Lower leg skin (tissue), 3 donors: Measurements from ENCODE around the gene AFAP1L1.

Source experiments
- CTCF ChIP-seq, 3 donors: fragments of 450-650 bp; IDR thresholded peaks; one replicate each; pipeline ENCODE4 v1.5.1; 2016; ENCODE audit warnings: antibody characterized with exemption in 3 of 3, mild to moderate bottlenecking in 3 of 3, moderate library complexity in 2 of 3
- POLR2A ChIP-seq, 2 donors: fragments of 450-650 bp; IDR thresholded peaks; one replicate each; pipeline ENCODE4 v1.6.1; 2016 to 2017; ENCODE audit warnings: antibody characterized with exemption in 2 of 2, mild to moderate bottlenecking in 1 of 2, moderate library complexity in 1 of 2

- no peak for TF ChIP-seq POLR2A (IDR thresholded peaks at IDR 0.05)
- no peak for TF ChIP-seq CTCF (IDR thresholded peaks at IDR 0.05)
Measured at GRCh38 chr5:149371296-149371962, 99.8 kb downstream of the AFAP1L1 start.
